OCI-LY7 (cell line): ENCODE results near the gene CA9.

Source experiments
- EZH2phosphoT487 ChIP-seq: fragments of 200-600 bp; sonication (generic); IDR thresholded peaks from 2 replicates; pipeline ENCODE4 v1.6.1; 2018; ENCODE audit warnings: low read depth, borderline replicate concordance, mild to moderate bottlenecking, mixed run types, antibody characterized with exemption, low read length, moderate library complexity, mixed read lengths
- TF ChIP-seq, protein P1 (sequence below): fragments of 200-600 bp; sonication (generic); conservative IDR thresholded peaks from 2 replicates; pipeline ENCODE4 v1.5.1; 2014; ENCODE audit warnings: mild to moderate bottlenecking, antibody characterized with exemption, low read length, moderate library complexity, mixed read lengths

DNA sequence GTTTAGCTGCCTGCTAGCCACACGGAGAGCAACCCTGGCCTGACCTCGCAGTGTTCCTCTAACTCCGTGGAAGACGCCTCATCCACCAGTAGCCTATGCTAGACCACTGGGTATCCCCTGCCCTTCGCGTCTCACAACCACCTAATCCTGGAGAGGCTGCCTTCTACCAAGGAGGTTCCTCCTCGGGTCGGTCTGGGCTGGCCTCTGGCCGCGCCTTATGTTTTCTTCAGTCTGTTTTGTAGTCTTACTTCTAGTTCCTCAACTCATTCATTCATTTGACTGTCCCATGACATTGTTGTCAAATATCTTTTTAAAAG is 17.6 kb downstream of the CA9 start:
- TF ChIP-seq, protein P1, sequence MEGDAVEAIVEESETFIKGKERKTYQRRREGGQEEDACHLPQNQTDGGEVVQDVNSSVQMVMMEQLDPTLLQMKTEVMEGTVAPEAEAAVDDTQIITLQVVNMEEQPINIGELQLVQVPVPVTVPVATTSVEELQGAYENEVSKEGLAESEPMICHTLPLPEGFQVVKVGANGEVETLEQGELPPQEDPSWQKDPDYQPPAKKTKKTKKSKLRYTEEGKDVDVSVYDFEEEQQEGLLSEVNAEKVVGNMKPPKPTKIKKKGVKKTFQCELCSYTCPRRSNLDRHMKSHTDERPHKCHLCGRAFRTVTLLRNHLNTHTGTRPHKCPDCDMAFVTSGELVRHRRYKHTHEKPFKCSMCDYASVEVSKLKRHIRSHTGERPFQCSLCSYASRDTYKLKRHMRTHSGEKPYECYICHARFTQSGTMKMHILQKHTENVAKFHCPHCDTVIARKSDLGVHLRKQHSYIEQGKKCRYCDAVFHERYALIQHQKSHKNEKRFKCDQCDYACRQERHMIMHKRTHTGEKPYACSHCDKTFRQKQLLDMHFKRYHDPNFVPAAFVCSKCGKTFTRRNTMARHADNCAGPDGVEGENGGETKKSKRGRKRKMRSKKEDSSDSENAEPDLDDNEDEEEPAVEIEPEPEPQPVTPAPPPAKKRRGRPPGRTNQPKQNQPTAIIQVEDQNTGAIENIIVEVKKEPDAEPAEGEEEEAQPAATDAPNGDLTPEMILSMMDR, result no peak
- TF ChIP-seq EZH2phosphoT487, result no peak
